Measurements from ENCODE around the gene SAMD4B. TPM values are rescaled to one million over a fixed set of nuclear protein-coding genes. Genes with fewer than 3 reads are reported as not detected.

SAMD4B gene
- total RNA-seq, 1 donor from 2014 or later = 138 TPM

- no peak for DNase-seq (ENCODE audit: low read depth)
Measured at GRCh38 chr19:39420769-39421168, 78.5 kb downstream of the SAMD4B start.

GRCh38 chr19:39422020-39422419 is 79.8 kb downstream of the SAMD4B start:
- DNase-seq (ENCODE audit: low read depth) = no peak

GRCh38 chr19:39423258-39424086 is 81.3 kb downstream of the SAMD4B start:
- no peak for DNase-seq (ENCODE audit: low read depth)

- DNase-seq (ENCODE audit: low read depth) = no peak
Measured at GRCh38 chr19:39424934-39425333, 82.7 kb downstream of the SAMD4B start.

- DNase-seq (ENCODE audit: low read depth) = no peak
Measured at GRCh38 chr19:39425744-39426143, 83.5 kb downstream of the SAMD4B start.

GRCh38 chr19:39426170-39426569 is 83.9 kb downstream of the SAMD4B start:
- no peak for DNase-seq (ENCODE audit: low read depth)

GRCh38 chr19:39427707-39428106 is 85.5 kb downstream of the SAMD4B start:
- DNase-seq (ENCODE audit: low read depth) = no peak

- peak; percentile 94 for DNase-seq (ENCODE audit: low read depth)
Measured at GRCh38 chr19:39428283-39429112, 86.3 kb downstream of the SAMD4B start.

- peak; percentile 65 for DNase-seq (ENCODE audit: low read depth)
Measured at GRCh38 chr19:39430675-39431593, 88.7 kb downstream of the SAMD4B start.

GRCh38 chr19:39432677-39433025 is 90.4 kb downstream of the SAMD4B start:
- no peak for DNase-seq (ENCODE audit: low read depth)

GRCh38 chr19:39433480-39434079 is 91.4 kb downstream of the SAMD4B start:
- no peak for DNase-seq (ENCODE audit: low read depth)

- DNase-seq (ENCODE audit: low read depth) = no peak
Measured at GRCh38 chr19:39434123-39435076, 92.2 kb downstream of the SAMD4B start.

Small RNA genes within 50 kb of the gene (microRNA-seq; reads per million reads assigned to microRNA genes)
- not detected for gene MIR4530

Other genes with a start within 250 kb of the SAMD4B start
- 5.8 and 8.5 TPM in 2 replicates for gene PAK4, start 216.6 kb upstream of the SAMD4B start, total RNA-seq
- not detected in 2 replicates for gene NCCRP1, start 145.5 kb upstream of the SAMD4B start, total RNA-seq
- not detected in 2 replicates for gene SYCN, start 138.2 kb upstream of the SAMD4B start, total RNA-seq
- gene IFNL3, start 97.4 kb upstream of the SAMD4B start, total RNA-seq = not detected in 2 replicates
- gene IFNL4, start 93.6 kb upstream of the SAMD4B start, total RNA-seq = not detected in 2 replicates
- not detected in 2 replicates for gene IFNL2, start 74.0 kb upstream of the SAMD4B start, total RNA-seq
- not detected in 2 replicates for gene IFNL1, start 46.0 kb upstream of the SAMD4B start, total RNA-seq
- gene LRFN1, start 21.6 kb upstream of the SAMD4B start, total RNA-seq = 0.05 and 0.13 TPM in 2 replicates
- not detected in 2 replicates for gene GMFG, start 6.4 kb upstream of the SAMD4B start, total RNA-seq
- gene PAF1, start 48.7 kb downstream of the SAMD4B start, total RNA-seq = 37.0 and 39.1 TPM in 2 replicates
- gene MED29, start 49.0 kb downstream of the SAMD4B start, total RNA-seq = 28.1 and 29.3 TPM in 2 replicates
- gene ZFP36, start 64.4 kb downstream of the SAMD4B start, total RNA-seq = 6.8 and 7.3 TPM in 2 replicates
- gene PLEKHG2, start 70.2 kb downstream of the SAMD4B start, total RNA-seq = 14.3 and 20.6 TPM in 2 replicates
- gene RPS16, start 93.5 kb downstream of the SAMD4B start, total RNA-seq = 129 and 130 TPM in 2 replicates
- gene SUPT5H, start 103.2 kb downstream of the SAMD4B start, total RNA-seq = 107 and 124 TPM in 2 replicates
- gene TIMM50, start 138.4 kb downstream of the SAMD4B start, total RNA-seq = 65.1 and 71.1 TPM in 2 replicates
- gene DLL3, start 156.5 kb downstream of the SAMD4B start, total RNA-seq = 0.42 and 0.51 TPM in 2 replicates
- gene SELENOV, start 172.7 kb downstream of the SAMD4B start, total RNA-seq = not detected in 2 replicates
- gene EID2B, start 190.4 kb downstream of the SAMD4B start, total RNA-seq = 2.9 and 3.3 TPM in 2 replicates
- 12.9 and 16.4 TPM in 2 replicates for gene EID2, start 197.7 kb downstream of the SAMD4B start, total RNA-seq